GM18909 (cell line): Measurements from ENCODE around the gene ABCC3.

Experiments used
- ATAC-seq: cut with Tn5 transposase; IDR thresholded peaks from one replicate; pipeline ENCODE4 v1.9.1; 2021; ENCODE audit warnings: mild to moderate bottlenecking; ENCODE audit not compliant: unreplicated experiment, poor library complexity

ABCC3 gene, protein sequence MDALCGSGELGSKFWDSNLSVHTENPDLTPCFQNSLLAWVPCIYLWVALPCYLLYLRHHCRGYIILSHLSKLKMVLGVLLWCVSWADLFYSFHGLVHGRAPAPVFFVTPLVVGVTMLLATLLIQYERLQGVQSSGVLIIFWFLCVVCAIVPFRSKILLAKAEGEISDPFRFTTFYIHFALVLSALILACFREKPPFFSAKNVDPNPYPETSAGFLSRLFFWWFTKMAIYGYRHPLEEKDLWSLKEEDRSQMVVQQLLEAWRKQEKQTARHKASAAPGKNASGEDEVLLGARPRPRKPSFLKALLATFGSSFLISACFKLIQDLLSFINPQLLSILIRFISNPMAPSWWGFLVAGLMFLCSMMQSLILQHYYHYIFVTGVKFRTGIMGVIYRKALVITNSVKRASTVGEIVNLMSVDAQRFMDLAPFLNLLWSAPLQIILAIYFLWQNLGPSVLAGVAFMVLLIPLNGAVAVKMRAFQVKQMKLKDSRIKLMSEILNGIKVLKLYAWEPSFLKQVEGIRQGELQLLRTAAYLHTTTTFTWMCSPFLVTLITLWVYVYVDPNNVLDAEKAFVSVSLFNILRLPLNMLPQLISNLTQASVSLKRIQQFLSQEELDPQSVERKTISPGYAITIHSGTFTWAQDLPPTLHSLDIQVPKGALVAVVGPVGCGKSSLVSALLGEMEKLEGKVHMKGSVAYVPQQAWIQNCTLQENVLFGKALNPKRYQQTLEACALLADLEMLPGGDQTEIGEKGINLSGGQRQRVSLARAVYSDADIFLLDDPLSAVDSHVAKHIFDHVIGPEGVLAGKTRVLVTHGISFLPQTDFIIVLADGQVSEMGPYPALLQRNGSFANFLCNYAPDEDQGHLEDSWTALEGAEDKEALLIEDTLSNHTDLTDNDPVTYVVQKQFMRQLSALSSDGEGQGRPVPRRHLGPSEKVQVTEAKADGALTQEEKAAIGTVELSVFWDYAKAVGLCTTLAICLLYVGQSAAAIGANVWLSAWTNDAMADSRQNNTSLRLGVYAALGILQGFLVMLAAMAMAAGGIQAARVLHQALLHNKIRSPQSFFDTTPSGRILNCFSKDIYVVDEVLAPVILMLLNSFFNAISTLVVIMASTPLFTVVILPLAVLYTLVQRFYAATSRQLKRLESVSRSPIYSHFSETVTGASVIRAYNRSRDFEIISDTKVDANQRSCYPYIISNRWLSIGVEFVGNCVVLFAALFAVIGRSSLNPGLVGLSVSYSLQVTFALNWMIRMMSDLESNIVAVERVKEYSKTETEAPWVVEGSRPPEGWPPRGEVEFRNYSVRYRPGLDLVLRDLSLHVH (N-terminal part only)

DNA sequence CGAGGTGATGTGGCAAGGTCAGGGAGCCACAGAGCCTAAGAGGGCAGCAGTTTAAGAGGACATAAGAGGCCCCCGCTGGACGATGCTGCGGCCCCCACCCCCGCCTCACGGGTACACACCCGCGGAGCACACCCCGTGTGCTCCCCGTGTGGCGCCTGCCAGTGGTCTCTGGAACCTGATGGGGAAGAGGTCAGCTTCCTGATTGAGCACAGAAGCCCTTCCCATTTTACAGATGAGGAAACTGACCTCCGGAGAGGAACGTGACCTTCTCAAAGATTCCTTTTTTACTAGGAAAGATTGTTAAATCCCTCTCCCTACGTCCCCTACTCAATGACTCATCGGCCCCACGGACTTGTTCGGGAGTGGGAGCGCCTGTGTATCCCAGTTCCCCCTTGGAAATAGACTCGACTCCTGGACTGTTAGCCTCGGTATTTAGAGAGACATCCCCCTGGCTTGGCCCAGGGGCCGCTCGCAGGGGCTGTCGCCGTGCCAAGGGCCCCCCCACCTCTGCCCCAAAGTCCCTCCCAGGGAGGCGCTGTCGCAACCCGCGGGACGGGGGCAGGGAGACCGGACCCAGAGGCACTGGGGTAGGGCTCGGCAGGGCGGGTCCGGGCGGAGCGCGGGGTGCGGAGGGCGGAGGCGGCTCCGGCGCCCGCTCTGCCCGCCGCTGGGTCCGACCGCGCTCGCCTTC, at the start of gene ABCC3:
Gene ABCC3 (plus strand): TSS at position 658 of the 691 bp plus-strand sequence. CDS start 56 bp downstream, outside the sequence.
- no peak for ATAC-seq

DNA sequence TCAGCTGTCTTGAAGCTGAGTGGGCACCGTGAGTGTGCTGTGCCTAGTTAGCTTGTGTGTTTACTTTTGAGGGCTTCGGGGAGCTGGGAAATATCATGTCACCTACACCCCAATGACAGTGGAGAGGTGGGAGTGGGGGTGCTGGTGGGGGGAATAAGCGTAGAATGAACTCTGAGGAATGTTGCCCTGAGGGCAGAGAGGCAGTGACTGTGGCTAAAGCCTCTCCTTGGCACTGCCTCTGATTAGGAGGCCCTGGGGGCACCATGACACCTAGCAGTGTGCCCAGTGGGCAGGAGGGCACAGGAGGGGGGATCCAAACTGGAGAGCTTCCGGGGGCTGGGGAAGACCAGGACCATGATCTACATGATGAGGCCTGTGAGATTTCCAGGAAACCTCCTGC, 49.3 kb upstream of the ABCC3 start:
- no peak for ATAC-seq

DNA sequence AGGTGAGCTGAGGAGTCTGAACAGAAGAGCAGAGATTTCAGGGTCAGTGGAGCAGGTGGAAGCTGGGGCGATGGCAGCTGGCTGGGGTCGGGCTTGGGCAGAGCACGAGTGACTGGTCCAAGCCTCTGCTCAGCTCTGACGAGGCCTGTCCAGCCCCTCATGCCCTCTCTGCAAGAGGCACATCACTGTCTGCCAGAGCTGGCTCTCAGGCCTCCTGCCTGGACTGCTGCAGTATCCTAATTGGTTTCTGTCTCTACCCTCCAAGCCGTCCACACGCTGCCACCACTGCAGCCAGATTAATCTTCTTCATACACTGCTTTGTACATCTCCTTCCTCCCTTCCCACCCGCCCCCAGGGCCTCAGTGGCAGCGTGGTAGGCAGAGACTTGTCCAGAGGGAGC, 48.8 kb upstream of the ABCC3 start:
- no peak for ATAC-seq

DNA sequence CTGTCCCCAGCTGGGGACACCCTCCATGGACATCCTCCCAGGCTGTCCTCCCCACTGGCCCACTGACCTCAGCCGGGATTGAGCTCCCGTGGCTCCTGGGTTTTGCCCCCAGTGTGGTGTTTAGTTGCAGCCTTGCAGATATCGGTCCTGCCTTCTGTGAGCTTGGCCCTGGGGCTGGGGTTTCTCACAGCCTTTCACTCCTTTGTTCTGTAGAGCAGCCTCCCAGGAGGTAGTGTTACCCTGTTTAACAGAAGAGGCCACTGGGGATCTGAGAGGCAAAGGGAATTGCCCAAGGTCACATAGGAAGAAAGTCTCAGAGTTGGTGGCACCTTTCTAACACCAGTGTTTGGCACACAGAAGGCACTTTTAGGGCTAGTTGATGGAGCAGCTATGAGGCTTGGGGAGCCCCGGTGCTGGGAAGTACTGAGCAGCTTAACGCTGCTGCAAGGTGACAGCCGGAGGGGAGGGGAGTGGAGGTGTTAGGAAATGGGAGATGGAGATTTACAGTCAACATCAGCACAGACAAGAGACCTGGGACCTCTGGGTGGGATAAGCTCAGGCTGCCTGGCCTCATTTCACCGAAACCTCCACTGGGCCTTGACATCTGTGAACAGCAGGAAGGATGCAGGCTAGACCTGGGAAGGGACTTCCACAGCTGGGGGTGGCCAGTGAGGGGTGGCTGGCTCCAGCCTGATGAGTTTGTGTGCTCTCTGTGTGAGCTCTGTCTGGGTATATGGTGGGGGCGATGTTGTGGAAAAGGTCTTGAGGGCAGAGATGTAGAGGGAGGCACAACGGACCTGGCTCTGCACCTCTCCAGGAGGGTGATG, 48.0 kb upstream of the ABCC3 start:
- no peak for ATAC-seq

DNA sequence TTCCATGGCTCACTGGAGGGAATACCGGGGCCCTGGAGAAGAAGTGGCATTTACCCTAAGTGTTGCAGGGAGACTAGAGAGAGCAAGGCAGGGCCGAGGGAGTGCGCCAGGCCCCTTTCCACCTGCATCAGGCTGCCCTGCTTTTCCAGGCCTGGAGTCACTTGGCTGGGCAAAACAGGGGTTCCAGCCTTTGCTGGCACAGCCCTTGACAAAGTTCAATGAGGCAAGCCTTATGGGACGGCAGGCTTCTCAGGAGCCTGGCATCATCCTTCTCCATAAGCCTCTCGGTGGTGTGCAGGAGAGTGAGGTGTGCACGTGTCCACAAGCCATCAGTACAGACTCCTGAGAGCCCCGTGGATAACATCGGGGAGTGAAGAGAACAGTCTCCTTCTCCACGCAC, 47.1 kb upstream of the ABCC3 start:
- ATAC-seq, result no peak

DNA sequence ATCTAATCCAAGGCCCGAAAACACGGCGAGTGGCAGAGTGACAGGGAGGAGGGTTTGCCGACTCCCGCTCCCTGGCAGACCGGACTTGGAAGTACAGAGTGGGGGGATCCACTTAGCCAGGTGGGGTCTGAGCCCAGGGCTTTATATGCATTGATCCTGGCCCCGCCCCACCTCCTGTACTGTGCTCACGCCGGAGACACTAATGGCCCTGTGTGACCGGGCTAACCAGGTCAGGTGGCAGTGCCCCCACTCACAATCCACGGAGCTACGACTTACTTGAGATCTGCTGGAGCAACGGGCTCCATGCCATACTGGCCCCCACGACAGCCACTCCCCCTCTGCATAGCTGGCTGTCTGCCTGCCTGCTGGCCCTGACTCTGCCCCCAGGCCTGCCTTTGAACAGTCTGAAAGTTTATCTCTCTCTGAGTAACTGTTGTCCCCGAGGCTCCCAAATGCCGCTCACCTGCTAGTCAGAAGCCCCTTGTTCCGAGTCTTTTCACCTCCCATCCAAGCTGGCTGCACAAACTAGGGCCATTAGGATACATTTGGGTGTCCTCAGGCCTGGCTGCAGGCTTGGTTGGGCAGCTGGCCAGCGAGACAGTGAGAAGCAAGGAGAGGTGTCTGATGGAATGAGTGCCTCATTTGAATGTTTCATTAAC, 46.2 kb upstream of the ABCC3 start:
- no peak for ATAC-seq

DNA sequence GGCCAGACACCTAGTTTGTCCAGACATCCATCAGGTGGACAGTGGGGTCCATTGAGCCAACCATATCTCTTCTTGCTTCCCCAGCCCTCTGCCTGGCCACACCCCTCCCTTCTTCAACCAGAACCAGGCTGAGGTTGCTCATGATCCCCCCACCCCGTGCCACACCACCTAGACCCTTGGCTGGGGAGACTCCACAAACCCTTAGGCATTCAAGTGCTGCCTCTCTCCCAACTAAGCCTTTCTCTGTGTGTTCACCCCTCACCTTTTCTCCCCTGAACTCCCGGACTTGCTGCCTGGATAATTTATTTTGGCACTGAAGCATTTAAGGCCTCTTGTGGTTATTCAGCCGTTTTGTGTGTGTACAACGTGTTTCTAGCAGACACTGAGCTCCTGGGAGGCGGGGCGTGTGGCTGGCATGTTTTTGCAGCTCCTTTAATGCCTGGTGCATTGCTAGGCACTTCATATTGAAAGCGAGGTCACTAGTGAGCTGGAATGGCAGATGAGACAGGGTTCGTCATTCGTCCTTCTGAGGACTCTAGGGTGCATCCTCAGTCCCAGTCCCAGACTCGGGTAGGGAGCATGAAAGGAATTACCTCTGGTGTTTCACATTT, 45.5 kb upstream of the ABCC3 start:
- ATAC-seq, result no peak

DNA sequence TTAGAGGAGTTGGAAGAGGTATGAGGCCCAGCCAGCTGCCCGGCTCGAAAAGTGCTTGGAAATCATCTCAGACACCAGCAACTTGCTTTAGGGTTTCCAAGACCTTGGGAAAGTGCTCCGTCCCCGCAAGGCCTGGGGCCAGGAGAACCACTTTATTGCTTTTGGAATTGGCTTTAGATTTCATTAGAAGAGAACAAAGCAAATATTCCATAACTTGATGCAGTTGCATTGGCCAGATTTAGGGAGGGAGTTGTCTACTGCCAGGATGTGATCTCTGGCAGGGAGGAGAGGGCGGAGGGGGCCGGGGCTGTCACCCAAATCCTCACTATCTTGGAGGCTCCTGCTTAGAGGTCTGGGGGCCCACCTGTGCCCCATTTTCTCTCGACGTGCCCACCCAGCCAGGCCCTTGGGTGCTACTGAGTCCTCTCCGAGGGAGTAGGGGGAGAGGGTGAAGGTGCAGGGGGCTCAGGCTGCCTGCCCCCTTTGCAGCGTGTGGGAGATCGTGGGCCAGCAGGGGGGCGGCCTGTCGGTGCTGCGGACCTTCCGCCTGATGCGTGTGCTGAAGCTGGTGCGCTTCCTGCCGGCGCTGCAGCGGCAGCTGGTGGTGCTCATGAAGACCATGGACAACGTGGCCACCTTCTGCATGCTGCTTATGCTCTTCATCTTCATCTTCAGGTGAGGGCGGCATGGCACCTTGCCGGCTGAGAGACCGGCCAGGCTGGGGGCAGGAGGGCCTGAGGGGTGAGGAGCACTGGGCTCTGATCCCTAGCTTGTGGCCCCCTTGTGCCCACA, 43.5 kb upstream of the ABCC3 start:
- no peak for ATAC-seq

DNA sequence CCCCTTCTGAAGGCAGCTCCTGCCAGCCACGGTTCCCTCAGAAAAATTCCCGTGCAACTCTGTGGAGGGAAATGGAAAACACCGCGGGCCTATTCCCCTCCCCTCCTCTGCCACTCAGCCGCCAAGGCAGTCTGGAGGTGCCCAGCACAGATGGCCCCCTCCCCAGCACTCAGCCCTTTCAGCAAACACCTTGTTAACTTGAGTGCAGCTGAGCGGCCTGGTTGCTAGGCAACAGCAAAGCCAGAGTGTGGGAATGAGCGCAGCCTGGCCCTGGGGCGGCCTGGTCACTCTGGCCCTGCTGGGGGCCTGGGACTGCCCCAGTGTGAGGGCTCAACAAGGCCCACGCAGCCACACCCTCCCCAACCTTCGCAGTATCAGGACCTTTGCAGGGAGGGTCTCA, 41.4 kb upstream of the ABCC3 start:
- ATAC-seq, result no peak

DNA sequence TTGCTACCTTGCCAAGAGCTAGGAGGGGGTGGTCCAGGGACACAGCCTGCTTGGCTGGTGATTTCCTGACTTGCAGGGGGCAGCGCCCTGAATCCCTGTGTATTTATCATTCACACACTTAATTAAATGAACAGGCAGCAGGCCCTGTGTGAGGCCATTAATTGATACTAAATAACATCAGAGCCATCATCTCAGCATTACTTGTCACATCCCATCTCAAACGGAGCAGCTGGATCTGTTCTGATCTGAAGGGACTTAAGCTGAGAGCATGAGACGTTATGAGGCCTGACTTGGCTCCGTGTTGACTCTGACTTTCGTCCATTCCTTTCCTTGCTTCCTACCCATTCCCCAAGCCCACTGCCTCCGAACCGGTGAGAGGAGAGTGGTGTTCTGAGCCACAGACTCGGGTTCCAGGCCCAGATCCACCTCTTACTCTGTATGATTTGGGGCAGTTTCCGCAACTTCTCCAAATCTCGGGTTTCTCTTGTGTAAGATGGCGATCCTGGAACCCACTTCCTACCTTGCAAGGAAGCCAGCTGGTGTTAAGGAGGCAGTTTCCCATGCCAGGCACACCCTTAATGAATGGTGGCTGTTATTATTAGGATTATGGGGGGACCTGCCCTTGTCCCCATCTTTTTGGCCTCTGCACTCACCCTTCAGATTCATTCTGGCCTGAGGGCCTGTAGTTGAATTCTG, 40.4 kb upstream of the ABCC3 start:
- ATAC-seq, result no peak

DNA sequence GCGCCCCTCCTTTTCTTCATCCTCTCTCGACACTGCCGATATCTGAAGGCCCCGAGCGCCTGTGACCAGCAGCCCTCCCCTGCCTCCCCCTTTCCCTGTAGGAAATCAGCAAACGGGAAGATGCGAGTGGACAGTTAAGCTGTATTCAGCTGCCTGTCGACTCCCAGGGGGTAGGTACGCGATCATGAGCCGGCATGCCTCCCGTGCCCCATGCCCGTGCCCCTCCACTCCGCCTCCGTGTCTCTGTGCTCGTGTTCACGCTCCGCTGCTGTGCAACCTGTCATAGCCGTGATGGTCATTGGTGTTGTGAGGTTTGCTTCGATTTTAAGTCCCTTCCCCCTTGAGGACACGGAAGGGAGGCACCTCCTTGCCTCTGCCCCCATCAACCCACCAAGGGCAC, 39.8 kb upstream of the ABCC3 start:
- no peak for ATAC-seq

DNA sequence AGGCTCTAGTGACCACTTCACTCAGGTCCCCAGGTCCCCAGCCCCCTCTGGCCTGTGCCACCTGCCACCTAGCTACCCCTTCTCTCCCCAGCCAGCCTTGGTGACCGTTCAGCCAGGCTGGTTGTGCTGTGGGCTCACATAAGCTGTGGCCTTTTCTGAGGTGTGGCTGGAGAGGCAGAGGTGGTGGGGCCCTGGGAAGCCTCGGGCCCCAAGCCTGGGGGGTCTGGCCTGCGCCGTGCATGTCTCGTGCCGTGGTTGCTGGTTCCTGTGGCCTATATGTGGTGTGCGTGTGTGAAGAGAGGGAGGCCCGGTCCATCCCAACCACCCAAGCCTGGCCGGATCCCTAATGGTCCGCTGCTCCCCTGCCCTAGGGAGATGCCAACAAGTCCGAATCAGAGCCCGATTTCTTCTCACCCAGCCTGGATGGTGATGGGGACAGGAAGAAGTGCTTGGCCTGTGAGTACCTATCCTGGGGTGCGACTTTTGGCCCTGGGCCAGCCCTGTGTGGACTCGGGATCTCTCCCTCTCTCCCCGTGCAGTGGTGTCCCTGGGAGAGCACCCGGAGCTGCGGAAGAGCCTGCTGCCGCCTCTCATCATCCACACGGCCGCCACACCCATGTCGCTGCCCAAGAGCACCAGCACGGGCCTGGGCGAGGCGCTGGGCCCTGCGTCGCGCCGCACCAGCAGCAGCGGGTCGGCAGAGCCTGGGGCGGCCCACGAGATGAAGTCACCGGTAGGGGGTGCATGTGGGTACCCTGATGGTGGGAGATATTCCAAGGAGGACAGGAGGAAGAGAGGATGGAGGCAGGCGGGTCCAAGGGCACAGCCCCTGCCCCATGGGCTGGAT, 38.3 kb upstream of the ABCC3 start:
- ATAC-seq, result no peak

DNA sequence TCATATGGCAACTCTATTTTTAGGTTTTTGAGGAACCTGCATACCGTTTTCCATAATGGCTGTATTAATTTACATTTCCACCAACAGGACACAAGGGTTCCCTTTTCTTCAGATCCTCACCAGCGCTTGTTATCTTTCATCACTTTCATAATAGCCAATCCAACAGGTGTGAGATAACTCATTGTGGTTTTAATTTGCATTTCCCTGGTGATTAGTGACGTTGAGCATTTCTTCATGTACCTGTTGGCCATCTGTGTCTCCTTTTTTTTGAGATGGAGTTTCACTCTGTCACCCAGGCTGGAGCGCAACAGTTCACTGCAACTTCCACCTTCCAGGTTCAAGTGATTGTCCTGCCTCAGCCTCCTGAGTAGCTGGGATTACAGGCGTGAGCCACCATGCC, 36.2 kb upstream of the ABCC3 start:
- ATAC-seq, result no peak

DNA sequence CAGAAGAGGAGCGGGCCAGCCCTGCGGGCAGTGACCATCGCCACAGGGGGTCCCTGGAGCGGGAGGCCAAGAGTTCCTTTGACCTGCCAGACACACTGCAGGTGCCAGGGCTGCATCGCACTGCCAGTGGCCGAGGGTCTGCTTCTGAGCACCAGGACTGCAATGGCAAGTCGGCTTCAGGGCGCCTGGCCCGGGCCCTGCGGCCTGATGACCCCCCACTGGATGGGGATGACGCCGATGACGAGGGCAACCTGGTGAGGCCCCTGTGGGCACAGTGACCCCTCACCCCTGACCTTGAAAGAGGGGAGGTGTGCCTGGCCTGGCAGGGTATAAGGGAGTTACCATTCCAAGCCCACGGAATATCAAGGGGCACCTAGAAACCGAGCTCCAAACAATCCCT, 35.1 kb upstream of the ABCC3 start:
- no peak for ATAC-seq

DNA sequence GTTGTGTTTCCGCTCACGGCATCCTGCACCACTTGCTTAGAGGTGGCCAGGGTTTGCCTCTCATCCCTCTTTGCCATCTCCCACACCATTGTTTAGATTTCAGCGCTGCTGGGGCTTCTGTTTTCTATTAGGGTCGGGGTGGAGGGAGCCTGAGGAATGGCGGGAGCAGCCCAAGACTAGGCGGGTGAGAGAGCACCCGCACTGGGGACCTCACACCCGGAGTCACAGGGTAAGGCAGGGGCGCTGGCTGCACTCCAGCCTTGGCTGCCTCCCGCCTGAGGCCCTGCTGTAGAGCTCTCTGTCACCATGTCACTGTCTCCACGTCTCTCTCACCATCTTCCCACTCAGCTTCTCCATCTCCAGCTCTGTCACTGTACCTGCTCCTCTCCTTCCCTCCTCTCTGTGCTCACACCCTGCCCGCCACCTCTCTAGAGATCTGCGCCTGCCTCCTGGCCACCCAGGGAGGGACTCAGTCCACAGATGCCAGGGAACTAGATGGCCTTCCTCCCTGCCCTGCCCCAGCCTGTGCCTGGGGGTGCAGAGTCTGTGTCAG, 32.8 kb upstream of the ABCC3 start:
- no peak for ATAC-seq

DNA sequence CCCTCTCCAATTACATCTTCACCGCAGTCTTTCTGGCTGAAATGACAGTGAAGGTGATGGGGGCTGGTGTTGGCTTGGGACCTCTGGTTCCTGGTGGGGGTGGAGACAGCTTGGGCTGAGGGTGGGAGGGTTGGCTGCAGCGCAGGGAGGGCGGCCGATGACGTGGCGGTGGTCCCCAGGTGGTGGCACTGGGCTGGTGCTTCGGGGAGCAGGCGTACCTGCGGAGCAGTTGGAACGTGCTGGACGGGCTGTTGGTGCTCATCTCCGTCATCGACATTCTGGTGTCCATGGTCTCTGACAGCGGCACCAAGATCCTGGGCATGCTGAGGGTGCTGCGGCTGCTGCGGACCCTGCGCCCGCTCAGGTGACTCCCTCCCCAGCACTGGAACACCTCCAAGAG, 31.8 kb upstream of the ABCC3 start:
- no peak for ATAC-seq
